GM12875 (cell line): Measurements from ENCODE around the gene P2RY6.

Experiments used
- H3K4me3 ChIP-seq: one replicate; pipeline ENCODE4 v1.5.1; 2011; ENCODE audit warnings: low read depth, low read length, control low read depth
- TF ChIP-seq, protein P1 (sequence below): IDR thresholded peaks from 2 replicates; pipeline ENCODE4 v1.5.1; 2011; ENCODE audit warnings: low read depth, mild to moderate bottlenecking, control low read depth, inconsistent platforms, low read length, moderate library complexity, borderline replicate concordance; ENCODE audit not compliant: insufficient read depth

Gene P2RY6

DNA sequence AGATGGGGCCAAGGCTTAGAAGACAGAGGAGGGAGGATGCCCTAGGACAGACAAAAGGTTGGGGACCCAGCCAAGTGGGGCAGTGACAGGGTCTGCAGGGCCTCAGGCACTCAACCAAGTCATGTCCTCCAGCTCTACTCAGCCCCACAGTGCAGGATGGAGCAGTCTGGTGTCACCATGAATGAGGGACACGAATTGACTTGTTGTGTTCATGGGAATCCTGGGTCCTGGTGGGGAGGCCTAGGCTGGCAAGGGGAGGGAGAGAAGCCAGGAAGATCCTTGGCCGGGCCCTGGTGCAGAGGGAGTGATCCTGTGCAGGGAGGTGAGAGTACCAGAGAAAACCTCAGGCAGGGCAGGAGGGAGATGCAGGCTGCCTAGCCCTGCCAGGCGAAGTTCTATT, 12.0 kb downstream of the P2RY6 start:
- no peak overlapping the region for H3K4me3 ChIP-seq
- TF ChIP-seq, protein P1, sequence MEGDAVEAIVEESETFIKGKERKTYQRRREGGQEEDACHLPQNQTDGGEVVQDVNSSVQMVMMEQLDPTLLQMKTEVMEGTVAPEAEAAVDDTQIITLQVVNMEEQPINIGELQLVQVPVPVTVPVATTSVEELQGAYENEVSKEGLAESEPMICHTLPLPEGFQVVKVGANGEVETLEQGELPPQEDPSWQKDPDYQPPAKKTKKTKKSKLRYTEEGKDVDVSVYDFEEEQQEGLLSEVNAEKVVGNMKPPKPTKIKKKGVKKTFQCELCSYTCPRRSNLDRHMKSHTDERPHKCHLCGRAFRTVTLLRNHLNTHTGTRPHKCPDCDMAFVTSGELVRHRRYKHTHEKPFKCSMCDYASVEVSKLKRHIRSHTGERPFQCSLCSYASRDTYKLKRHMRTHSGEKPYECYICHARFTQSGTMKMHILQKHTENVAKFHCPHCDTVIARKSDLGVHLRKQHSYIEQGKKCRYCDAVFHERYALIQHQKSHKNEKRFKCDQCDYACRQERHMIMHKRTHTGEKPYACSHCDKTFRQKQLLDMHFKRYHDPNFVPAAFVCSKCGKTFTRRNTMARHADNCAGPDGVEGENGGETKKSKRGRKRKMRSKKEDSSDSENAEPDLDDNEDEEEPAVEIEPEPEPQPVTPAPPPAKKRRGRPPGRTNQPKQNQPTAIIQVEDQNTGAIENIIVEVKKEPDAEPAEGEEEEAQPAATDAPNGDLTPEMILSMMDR, result no peak

DNA sequence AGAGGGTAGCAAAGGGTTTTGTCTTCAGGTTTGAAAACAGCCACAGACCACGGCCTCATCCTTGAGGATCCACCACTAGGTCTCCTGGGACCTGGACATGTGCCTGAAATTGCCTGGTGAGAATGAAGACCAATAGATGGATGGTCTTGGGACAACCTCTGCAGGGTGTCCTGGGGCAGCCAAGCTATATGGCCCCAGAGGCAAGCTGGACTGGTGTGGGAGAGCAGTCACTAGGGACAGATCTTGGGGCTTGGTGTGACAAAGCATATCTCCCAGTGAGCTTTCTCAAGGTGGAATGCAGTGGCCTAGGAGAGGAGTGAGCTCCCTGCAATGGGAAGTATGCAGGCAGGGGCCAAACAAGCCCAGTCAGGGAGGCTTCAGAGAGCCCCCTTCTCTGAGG, 13.6 kb downstream of the P2RY6 start:
- TF ChIP-seq, protein P1, result no peak
- no peak overlapping the region for H3K4me3 ChIP-seq

DNA sequence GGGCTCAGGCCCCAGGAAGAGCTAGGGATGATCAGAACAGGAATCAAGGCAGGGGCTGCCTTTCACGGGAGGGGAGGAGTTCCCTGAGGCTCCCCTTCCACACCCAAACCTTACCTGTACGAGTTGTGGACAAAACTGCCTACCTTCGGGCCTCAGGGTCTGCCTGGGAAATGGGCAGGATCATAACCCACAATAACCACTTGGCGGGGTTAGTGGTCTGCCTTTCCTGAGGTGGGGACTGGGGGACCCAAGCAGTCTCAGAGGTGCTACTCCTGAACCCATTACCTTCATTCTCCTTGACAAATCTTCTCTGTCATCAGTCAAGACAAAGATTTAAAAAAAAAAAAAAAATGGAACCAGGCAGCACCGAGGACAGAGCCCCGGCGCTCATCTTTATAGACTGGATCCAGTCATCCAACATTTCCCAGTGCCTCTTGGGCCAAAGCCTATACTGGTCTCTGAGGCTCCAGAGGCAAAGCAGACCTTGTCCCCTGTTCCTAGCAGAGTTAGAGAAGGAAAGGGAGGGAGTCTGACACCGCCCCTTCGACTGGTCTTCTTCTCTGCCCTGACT, 14.2 kb downstream of the P2RY6 start:
- H3K4me3 ChIP-seq, result no peak overlapping the region
- TF ChIP-seq, protein P1, result no peak

DNA sequence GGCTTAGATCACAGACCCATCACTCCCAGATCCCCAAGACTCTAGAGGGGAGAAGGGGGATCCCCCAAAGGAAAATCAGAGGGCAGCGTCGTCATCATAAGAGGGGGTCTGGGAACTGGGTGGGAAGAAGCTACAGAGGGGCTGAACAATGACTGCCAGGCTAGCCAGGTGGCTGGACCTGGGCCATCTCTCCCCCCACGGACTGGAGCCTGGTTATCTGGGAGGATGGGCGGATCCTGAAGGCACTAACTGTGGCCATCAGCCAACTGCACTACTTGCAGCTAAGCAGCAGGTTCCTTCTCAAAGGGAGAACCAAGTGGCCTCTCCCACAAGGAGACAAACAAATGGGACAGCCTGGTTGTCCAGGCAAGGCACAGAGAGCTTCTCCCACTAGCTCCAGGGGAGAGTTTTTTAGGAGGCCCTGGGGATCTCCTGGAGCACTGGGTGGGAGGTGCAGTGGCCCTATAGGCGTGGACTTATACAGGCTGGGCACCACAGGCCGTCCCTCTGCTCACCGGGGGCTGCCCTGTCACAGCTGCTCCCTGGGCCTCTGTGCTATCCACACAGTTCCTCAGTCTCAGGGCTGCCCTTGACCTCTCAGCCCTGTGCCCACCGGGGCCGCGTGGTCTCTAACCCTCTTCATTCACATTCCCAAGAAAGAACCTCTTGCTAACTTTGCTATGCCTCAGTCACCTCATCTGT, 15.4 kb downstream of the P2RY6 start:
- no peak overlapping the region for H3K4me3 ChIP-seq
- TF ChIP-seq, protein P1, result no peak

DNA sequence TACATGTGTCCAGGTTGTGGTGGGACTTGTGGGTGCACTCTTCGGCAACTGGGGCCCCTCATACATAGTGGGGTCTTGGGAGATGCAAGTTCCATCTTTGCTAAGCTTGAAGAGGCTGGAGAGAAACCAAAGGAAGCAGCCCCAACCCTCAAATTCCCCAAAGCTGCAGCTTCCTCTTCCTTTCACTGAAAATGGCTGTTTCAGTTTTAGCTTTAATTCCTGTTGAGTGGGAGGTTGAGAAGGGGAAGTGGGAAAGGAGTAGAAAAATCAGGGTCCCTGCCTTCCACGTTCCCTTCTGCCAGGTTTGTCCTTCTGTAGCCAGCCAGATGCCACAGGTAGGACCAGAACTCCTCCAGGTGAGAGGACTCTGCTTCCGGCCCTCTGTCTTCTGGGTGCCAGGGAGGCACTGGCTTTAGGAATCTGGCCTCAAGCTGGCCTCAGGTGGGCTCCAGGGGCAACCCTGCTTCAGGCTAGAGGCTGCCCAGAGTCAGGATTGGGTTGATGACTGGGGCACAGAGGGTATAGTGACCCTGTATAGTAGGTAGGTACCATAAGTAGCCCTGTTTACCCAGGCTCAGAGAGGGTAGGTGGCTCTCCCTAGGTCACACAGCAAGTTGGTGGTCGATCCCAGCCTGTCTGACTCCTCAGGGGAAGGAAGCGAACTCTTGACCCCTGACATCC, 16.2 kb downstream of the P2RY6 start:
- TF ChIP-seq, protein P1, result no peak
- no peak overlapping the region for H3K4me3 ChIP-seq

DNA sequence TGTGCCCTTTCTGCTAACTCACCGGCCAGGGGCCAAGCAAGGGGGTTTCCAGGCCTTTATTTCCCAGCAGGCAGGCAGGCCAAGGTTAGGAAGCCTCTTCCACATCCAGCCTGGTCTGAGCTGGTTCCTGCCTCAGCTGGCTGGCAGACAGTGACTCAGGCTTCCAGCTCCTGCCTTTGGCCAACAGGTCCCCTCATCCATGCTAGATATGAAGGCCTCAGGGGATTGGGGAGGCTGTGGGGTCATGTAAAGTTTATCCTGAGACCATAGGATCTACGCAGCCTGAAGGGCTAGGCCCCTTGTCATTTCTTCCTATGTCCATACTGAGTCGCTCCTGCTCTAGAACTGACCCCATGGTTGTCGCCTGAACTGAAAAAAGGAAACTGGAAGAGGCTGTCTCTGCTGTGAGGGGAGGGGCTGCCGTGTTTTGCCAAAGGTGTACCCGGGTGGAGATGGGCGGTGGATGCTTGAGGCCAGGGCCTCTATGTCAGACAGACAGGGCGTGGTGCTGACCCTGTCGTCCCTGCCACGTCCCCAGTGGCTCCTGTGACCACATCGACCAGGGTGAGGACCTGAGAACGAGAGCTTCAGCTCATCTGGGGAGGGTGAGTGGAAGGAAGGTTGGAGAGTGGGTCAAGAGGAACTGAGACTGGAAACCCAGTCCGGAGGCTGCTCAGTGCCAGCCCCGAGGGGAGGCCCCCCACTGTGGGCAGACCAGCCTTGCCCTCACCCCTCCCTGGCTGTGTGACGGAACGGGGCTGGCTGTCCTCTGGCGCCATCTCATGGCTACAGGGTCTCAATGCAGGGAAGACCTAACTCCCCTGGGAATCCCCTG, 17.0 kb downstream of the P2RY6 start:
- H3K4me3 ChIP-seq, result peak overlapping the region; percentile 8
- TF ChIP-seq, protein P1, result peak; percentile 96
